Testis (tissue), 3 donors: ENCODE results near the gene GATA5. TPM values are rescaled to one million over a fixed set of nuclear protein-coding genes. Genes with fewer than 3 reads are reported as not detected.

ENCODE experiments used
- DNase-seq: peaks from one replicate; pipeline ENCODE4 v3.0.0-alpha.2; 2019
- H3K27ac ChIP-seq, 2 donors: fragments of 200-600 bp; sonication (generic); one replicate each; pipeline ENCODE4 v1.5.1; 2019
- H3K27me3 ChIP-seq: fragments of 200-600 bp; sonication (generic); one replicate; pipeline ENCODE4 v1.5.1; 2019
- H3K36me3 ChIP-seq: fragments of 200-600 bp; sonication (generic); one replicate; pipeline ENCODE4 v1.5.1; 2017; ENCODE audit warnings: low read depth; ENCODE audit errors: missing control alignments
- H3K4me1 ChIP-seq: fragments of 200-600 bp; sonication (generic); one replicate; pipeline ENCODE4 v1.5.1; 2019
- H3K4me3 ChIP-seq, 2 donors: fragments of 200-600 bp; sonication (generic); one replicate each; pipeline ENCODE4 v1.5.1; 2017 to 2019
- H3K9me3 ChIP-seq: fragments of 200-600 bp; sonication (generic); one replicate; pipeline ENCODE4 v1.5.1; 2017
- CTCF ChIP-seq, 3 experiments: fragments of 450-650 bp in 2 of 3; fragments of 200-600 bp in 1 of 3; sonication (generic) in 1 of 3; IDR thresholded peaks; one replicate each; pipeline ENCODE4 v1.5.1; 2016 to 2019; ENCODE audit warnings: antibody characterized with exemption in 3 of 3, mild to moderate bottlenecking in 2 of 3, moderate library complexity in 1 of 3
- POLR2A ChIP-seq: fragments of 450-650 bp; IDR thresholded peaks from one replicate; pipeline ENCODE4 v1.6.1; 2017; ENCODE audit warnings: antibody characterized with exemption, mild to moderate bottlenecking, moderate library complexity
- WGBS, 2 donors: methylation state at CpG; one replicate each; pipeline ENCODE4 v1.1.5; 2018; 5-methylcytosine and 5-hydroxymethylcytosine counted together
- intact Hi-C: fragments of 100-400 bp; cut with DNase I; formaldehyde crosslinking; loops from one replicate; pipeline ENCODE4 v1.15.1; 2023; ENCODE audit warnings: low total_unique reads
- polyA plus RNA-seq: library from polyadenylated mRNA; stranded (reverse); fragments of 350-450 nt; fragmentation: Illumina TruSeq; extraction: RNeasy Lipid Tissue Mini Kit (QIAGEN cat#74804); gene quantifications from one replicate; pipeline ENCODE4 v1.2.3, GENCODE V29; 2014; ENCODE audit warnings: low read depth, low replicate concordance; ENCODE audit not compliant: insufficient read depth
- total RNA-seq, 2 donors: library from RNA; depleted of rRNA; stranded (reverse); fragments of >200 nt; gene quantifications; one replicate each; pipeline ENCODE4 v1.2.3, GENCODE V29; 2016

GATA5 gene
- total and polyA plus RNA-seq, 3 donors from 2014 or later = 19.0 to 70.6 (median 54.5) TPM

GRCh38 chr20:62433658-62434497 lies 41.9 kb downstream of the GATA5 start:
- H3K27me3 ChIP-seq = no peaks in the 10 kb centered on the region

DNA sequence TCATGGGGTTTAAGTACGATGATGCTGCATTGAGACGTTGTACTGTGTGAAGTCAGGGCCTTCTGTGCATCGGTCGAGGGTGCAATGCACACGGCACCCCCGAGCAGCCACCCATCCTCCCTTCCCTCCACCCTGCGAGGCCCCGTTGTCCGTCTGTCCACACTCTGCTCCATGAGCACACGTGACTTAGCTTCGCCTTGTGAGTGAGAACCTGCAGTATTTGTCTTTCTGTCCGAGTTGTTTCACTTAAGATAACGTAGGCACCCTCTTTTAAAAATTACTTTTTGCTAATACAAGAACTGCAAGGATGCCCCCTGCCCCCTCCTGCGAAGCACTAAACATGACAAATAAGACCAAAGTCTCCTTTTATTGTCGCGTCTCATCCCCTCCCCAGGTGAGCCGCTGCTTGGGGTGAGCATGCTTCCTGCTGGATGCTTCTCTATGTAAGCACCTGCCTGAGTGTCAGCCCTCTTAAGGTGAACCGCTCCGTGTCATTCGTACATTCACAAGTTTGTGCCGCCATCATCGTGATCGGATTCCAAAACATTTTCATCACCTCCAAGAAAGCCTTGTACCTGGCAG lies 44.8 kb downstream of the GATA5 start:
- H3K27me3 ChIP-seq = no peaks in the 10 kb centered on the region

More at GRCh38 chr20:62433658-62434497, 41.9 kb downstream of the GATA5 start:
- TF ChIP-seq POLR2A (no peak), CTCF (IDR thresholded peaks at IDR 0.05) (no peak)
- H3K36me3 ChIP-seq = no peaks in the 10 kb centered on the region
- no peaks in the 10 kb centered on the region for H3K4me1 ChIP-seq
- no peaks in the 10 kb centered on the region for H3K9me3 ChIP-seq
- WGBS, 2 donors = 42 to 81% methylated on average over 30 to 32 of the region's 32 CpGs
- intact Hi-C loops = no loop called here
- no peak overlapping the region for H3K27ac ChIP-seq
- H3K4me3 ChIP-seq = no peak overlapping the region
- DNase-seq = peak; percentile 41

GRCh38 chr20:62430311-62430853 lies 45.4 kb downstream of the GATA5 start:
- DNase-seq = no peak
- Histone ChIP-seq H3K27ac (no peak overlapping the region), H3K36me3 (no peaks in the 10 kb centered on the region), H3K27me3 (no peaks in the 10 kb centered on the region), H3K4me3 (no peak overlapping the region), H3K9me3 (no peaks in the 10 kb centered on the region), H3K4me1 (no peaks in the 10 kb centered on the region)
- TF ChIP-seq POLR2A (no peak), CTCF (IDR thresholded peaks at IDR 0.05) (no peak)
- WGBS, 2 donors = 79 to 83% methylated on average over 6 to 10 of the region's 10 CpGs
- intact Hi-C loops = no loop called here

More for the DNA sequence above, 44.8 kb downstream of the GATA5 start:
- Histone ChIP-seq H3K36me3 (no peaks in the 10 kb centered on the region), H3K9me3 (no peaks in the 10 kb centered on the region), H3K4me3 (no peak overlapping the region), H3K4me1 (no peaks in the 10 kb centered on the region), H3K27ac (no peak overlapping the region)
- intact Hi-C loops = no loop called here
- no peak for DNase-seq
- TF ChIP-seq CTCF (IDR thresholded peaks at IDR 0.05) (no peak), POLR2A (no peak)
- WGBS, 2 donors = 89% methylated on average over 23 of the region's 23 CpGs

DNA sequence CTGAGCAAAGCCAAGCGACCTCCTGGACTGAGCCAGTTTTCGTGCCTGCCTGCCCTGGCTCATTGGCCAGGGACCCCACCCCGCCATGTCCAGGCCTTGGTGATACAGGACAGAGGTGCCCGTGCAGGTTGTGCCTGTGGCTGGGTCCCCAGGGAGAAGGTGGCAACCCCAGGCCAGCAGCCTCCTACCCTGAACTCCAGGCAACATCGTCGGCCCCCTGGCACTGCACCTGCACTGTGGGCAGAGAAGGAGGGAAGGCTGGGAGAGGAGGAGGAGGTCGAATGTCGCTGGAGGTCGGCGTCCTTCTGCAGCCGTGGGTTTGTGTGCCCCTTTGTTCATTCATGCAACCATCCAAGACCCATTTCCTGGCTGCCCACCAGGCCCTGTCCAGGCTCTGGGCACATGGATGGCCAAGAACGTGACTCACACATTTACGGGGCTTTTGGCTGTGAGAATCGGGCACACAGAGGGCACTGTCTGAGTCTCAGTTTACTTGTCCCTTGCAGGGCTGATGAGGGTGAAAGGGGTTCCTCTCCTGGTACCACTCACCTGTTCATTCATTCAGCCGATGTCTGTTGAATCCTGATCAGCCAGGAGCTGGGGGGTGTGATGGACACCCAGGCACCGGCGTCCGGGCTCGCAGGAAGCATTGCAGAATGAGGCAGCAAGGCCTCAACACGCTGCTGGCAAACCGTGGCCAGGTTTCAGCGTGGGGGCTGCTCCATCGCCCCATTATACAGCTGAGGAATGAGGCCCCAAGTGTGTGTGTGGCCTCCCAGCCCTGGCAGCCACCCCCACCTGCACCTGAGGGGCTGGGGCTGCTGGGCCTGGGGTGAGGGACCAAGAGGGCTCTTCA lies 46.1 kb downstream of the GATA5 start:
- intact Hi-C loops = no loop called here
- no peak overlapping the region for H3K4me3 ChIP-seq
- no peaks in the 10 kb centered on the region for H3K4me1 ChIP-seq
- no peaks in the 10 kb centered on the region for H3K27me3 ChIP-seq
- WGBS, 2 donors = 88 to 98% methylated on average over 13 to 23 of the region's 23 CpGs
- H3K27ac ChIP-seq = no peak overlapping the region
- no peaks in the 10 kb centered on the region for H3K9me3 ChIP-seq
- DNase-seq = no peak
- H3K36me3 ChIP-seq = no peaks in the 10 kb centered on the region
- TF ChIP-seq POLR2A (no peak), CTCF (IDR thresholded peaks at IDR 0.05) (no peak)
